Nephron progenitor cell (in vitro differentiated cells): ENCODE results near the gene SYTL3.
"Not testable (repeated sequence)": the region's sequence is repeated elsewhere in the genome, so short reads cannot be mapped to it uniquely, and the experiment has no call there.

Experiments
- DNase-seq: peaks from one replicate; pipeline ENCODE4 v3.0.0; 2021
- H3K27ac Mint-ChIP-seq: 2 replicates; pipeline ENCODE4 v1.8.0; 2021; ENCODE audit warnings: mild to moderate bottlenecking, moderate library complexity, mixed read lengths
- H3K27me3 Mint-ChIP-seq: 2 replicates; pipeline ENCODE4 v1.8.0; 2021; ENCODE audit warnings: mild to moderate bottlenecking, low read depth, mixed read lengths; ENCODE audit not compliant: poor library complexity
- H3K36me3 Mint-ChIP-seq: 2 replicates; pipeline ENCODE4 v1.8.0; 2021; ENCODE audit warnings: low read depth, mixed read lengths
- H3K4me1 Mint-ChIP-seq: 2 replicates; pipeline ENCODE4 v1.8.0; 2021; ENCODE audit warnings: mixed read lengths
- H3K4me3 Mint-ChIP-seq: 2 replicates; pipeline ENCODE4 v1.8.0; 2021; ENCODE audit warnings: mild to moderate bottlenecking, moderate library complexity, mixed read lengths
- H3K9me3 Mint-ChIP-seq: 2 replicates; pipeline ENCODE4 v1.8.0; 2021; ENCODE audit warnings: mild to moderate bottlenecking, moderate library complexity, mixed read lengths
- CTCF ChIP-seq: fragments of 200-600 bp; sonication (generic); IDR thresholded peaks from 2 replicates; pipeline ENCODE4 v1.5.0; 2021; ENCODE audit warnings: antibody characterized with exemption

Gene SYTL3

GRCh38 chr6:158649289-158650143, at the start of gene SYTL3:
Gene SYTL3, plus strand, starts transcription at chr6:158650054. Its CDS starts 13,215 bp downstream, at chr6:158663269.
- DNase-seq: no peak
- Mint-ChIP-seq H3K27ac (no peak within 1 kb of the TSS), H3K4me3 (no peak within 1 kb of the TSS), H3K9me3 (no peaks in the 10 kb centered on the region), H3K4me1 (peaks cover 28% of the 10 kb centered on the region), H3K36me3 (no peaks in the 10 kb centered on the region), H3K27me3 (peaks cover 25% of the 10 kb centered on the region)
- no peak for TF ChIP-seq CTCF

GRCh38 chr6:158603261-158604047, 46.4 kb upstream of the SYTL3 start:
- Mint-ChIP-seq H3K9me3 (no peaks in the 10 kb centered on the region), H3K36me3 (peaks cover 42% of the 10 kb centered on the region), H3K4me1 (no peaks in the 10 kb centered on the region), H3K4me3 (no peak overlapping the region), H3K27me3 (no peaks in the 10 kb centered on the region), H3K27ac (peak overlapping the region; percentile 12)
- no peak for TF ChIP-seq CTCF
- no peak for DNase-seq

GRCh38 chr6:158604048-158604406, 45.8 kb upstream of the SYTL3 start:
- Mint-ChIP-seq H3K9me3 (no peaks in the 10 kb centered on the region), H3K36me3 (peaks cover 42% of the 10 kb centered on the region), H3K27ac (peak overlapping the region; percentile 12), H3K4me1 (no peaks in the 10 kb centered on the region), H3K27me3 (no peaks in the 10 kb centered on the region), H3K4me3 (no peak overlapping the region)
- TF ChIP-seq CTCF: no peak
- DNase-seq: no peak

GRCh38 chr6:158605266-158605878, 44.5 kb upstream of the SYTL3 start:
- H3K36me3 Mint-ChIP-seq: peaks cover 41% of the 10 kb centered on the region
- H3K4me1 Mint-ChIP-seq: no peaks in the 10 kb centered on the region
- H3K27me3 Mint-ChIP-seq: no peaks in the 10 kb centered on the region
- peak; percentile 68 for TF ChIP-seq CTCF
- H3K4me3 Mint-ChIP-seq: no peak overlapping the region
- H3K9me3 Mint-ChIP-seq: no peaks in the 10 kb centered on the region
- peak; percentile 72 for DNase-seq
- no peak overlapping the region for H3K27ac Mint-ChIP-seq

GRCh38 chr6:158606011-158606410, 43.8 kb upstream of the SYTL3 start:
- H3K4me3 Mint-ChIP-seq, H3K9me3 Mint-ChIP-seq, H3K4me1 Mint-ChIP-seq, H3K27me3 Mint-ChIP-seq, DNase-seq: not testable (repeated sequence)
- peak overlapping the region; percentile 32 for H3K27ac Mint-ChIP-seq
- H3K36me3 Mint-ChIP-seq: peaks cover 37% of the 10 kb centered on the region

- Mint-ChIP-seq H3K4me1 (peaks cover 8% of the 10 kb centered on the region), H3K27me3 (no peaks in the 10 kb centered on the region), H3K36me3 (peaks cover 36% of the 10 kb centered on the region), H3K9me3 (no peaks in the 10 kb centered on the region), H3K27ac (no peak overlapping the region), H3K4me3 (no peak overlapping the region)
- DNase-seq: no peak
- no peak for TF ChIP-seq CTCF
Measured at GRCh38 chr6:158606935-158607334, 42.9 kb upstream of the SYTL3 start.
